Smooth muscle cell (in vitro differentiated cells): Measurements from ENCODE around the gene ENO1. TPM values are rescaled to one million over a fixed set of nuclear protein-coding genes. Genes with fewer than 3 reads are reported as not detected.

Experiments
- DNase-seq: peaks from one replicate; lab custom pipeline; 2025; ENCODE audit not compliant: unreplicated experiment; lab: John Stamatoyannopoulos, UW
- H2AFZ ChIP-seq: fragments of 200-600 bp; sonication (generic); 2 replicates; pipeline ENCODE4 v1.6.0; 2016; ENCODE audit warnings: antibody characterized with exemption, low read depth, mild to moderate bottlenecking
- H3F3A ChIP-seq: fragments of 200-600 bp; sonication (generic); 2 replicates; pipeline ENCODE4 v1.6.0; 2017; ENCODE audit warnings: antibody characterized with exemption, low read depth
- H3K27ac ChIP-seq: fragments of 200-600 bp; sonication (generic); 2 replicates; pipeline ENCODE4 v1.5.1; 2016; ENCODE audit warnings: low read depth, mild to moderate bottlenecking
- H3K27me3 ChIP-seq: fragments of 200-600 bp; sonication (generic); 2 replicates; pipeline ENCODE4 v1.6.1; 2016; ENCODE audit warnings: low read depth, mild to moderate bottlenecking
- H3K36me3 ChIP-seq: fragments of 200-600 bp; sonication (generic); 2 replicates; pipeline ENCODE4 v1.5.1; 2016; ENCODE audit warnings: low read depth
- H3K4me1 ChIP-seq: fragments of 200-600 bp; sonication (generic); 2 replicates; pipeline ENCODE4 v1.5.1; 2016; ENCODE audit warnings: low read depth
- H3K4me2 ChIP-seq: fragments of 200-600 bp; sonication (generic); 2 replicates; pipeline ENCODE4 v1.6.0; 2016; ENCODE audit warnings: mild to moderate bottlenecking
- H3K4me3 ChIP-seq: fragments of 200-600 bp; sonication (generic); 2 replicates; pipeline ENCODE4 v1.5.1; 2016; ENCODE audit warnings: mild to moderate bottlenecking
- H3K79me2 ChIP-seq: fragments of 200-600 bp; sonication (generic); 2 replicates; pipeline ENCODE4 v1.6.0; 2016; ENCODE audit warnings: low read depth, mild to moderate bottlenecking
- H3K9ac ChIP-seq: fragments of 200-600 bp; sonication (generic); 2 replicates; pipeline ENCODE4 v1.6.0; 2016; ENCODE audit warnings: low read depth
- H3K9me3 ChIP-seq: fragments of 200-600 bp; sonication (generic); replicated peaks from 2 replicates; pipeline ENCODE4 v1.5.1; 2016; ENCODE audit warnings: low read depth
- H4K20me1 ChIP-seq: fragments of 200-600 bp; sonication (generic); 2 replicates; pipeline ENCODE4 v1.6.0; 2016; ENCODE audit warnings: low read depth
- CTCF ChIP-seq: fragments of 200-600 bp; sonication (generic); IDR thresholded peaks from 2 replicates; pipeline ENCODE4 v1.5.1; 2017; ENCODE audit warnings: borderline replicate concordance, mild to moderate bottlenecking, antibody characterized with exemption; ENCODE audit not compliant: insufficient read depth, poor library complexity, severe bottlenecking
- WGBS: methylation state at CpG from one replicate; pipeline ENCODE4 v1.1.7; 2016; ENCODE audit warnings: low lambda C conversion rate; 5-methylcytosine and 5-hydroxymethylcytosine counted together
- polyA plus RNA-seq: library from polyadenylated mRNA; unstranded; fragments of >200 nt; fragmentation: Nextera tagmentation; extraction: Ambion mirVana; gene quantifications from 2 replicates; pipeline ENCODE4 v1.2.1, GENCODE V29; 2016
- total RNA-seq: library from RNA; depleted of rRNA; stranded (reverse); fragments of >200 nt; gene quantifications from 2 replicates; pipeline ENCODE4 v1.2.3, GENCODE V29; 2014

ENO1 gene
- total and polyA plus RNA-seq, 2 experiments from 2014 or later: 1,276 to 2,235 TPM

- no peak overlapping the region for H3K27ac ChIP-seq
- H3K27me3 ChIP-seq: no peaks in the 10 kb centered on the region
- peaks cover 3% of the 10 kb centered on the region for H3K36me3 ChIP-seq
- no peak overlapping the region for H3K9ac ChIP-seq
- no peaks in the 10 kb centered on the region for H3K9me3 ChIP-seq
- no peaks in the 10 kb centered on the region for H3K79me2 ChIP-seq
- H2AFZ ChIP-seq: no peak overlapping the region
- no peak overlapping the region for H3K4me2 ChIP-seq
- DNase-seq: no peak
- WGBS: 95% methylated on average over 14 of the region's 14 CpGs
- peaks cover 8% of the 10 kb centered on the region for H3K4me1 ChIP-seq
- TF ChIP-seq CTCF: no peak
- peaks cover 37% of the 10 kb centered on the region for H3F3A ChIP-seq
- H3K4me3 ChIP-seq: no peak overlapping the region
- peaks cover 61% of the 10 kb centered on the region for H4K20me1 ChIP-seq
These were observed 21.6 kb downstream of the ENO1 start for GRCh38 chr1:8856689-8857412.

GRCh38 chr1:8854240-8854639 lies 24.2 kb downstream of the ENO1 start:
- no peak for DNase-seq
- WGBS: 90% methylated on average over 7 of the region's 7 CpGs
- H3K4me2 ChIP-seq: no peak overlapping the region

GRCh38 chr1:8851060-8851459 lies 27.4 kb downstream of the ENO1 start:
- Histone ChIP-seq H3F3A (no peaks in the 10 kb centered on the region), H2AFZ (no peak overlapping the region), H3K9ac (no peak overlapping the region), H3K4me3 (no peak overlapping the region), H3K27ac (no peak overlapping the region), H3K4me1 (no peaks in the 10 kb centered on the region), H3K79me2 (no peaks in the 10 kb centered on the region), H3K4me2 (no peak overlapping the region), H3K27me3 (no peaks in the 10 kb centered on the region), H3K36me3 (no peaks in the 10 kb centered on the region), H3K9me3 (no peaks in the 10 kb centered on the region), H4K20me1 (peaks cover 3% of the 10 kb centered on the region)
- TF ChIP-seq CTCF: no peak
- no peak for DNase-seq
- 100% methylated on average over 4 of the region's 5 CpGs for WGBS

More at GRCh38 chr1:8854240-8854639, 24.2 kb downstream of the ENO1 start:
- no peak overlapping the region for H3K9ac ChIP-seq
- no peaks in the 10 kb centered on the region for H3K9me3 ChIP-seq
- no peak for TF ChIP-seq CTCF
- no peak overlapping the region for H3K27ac ChIP-seq
- H3K79me2 ChIP-seq: no peaks in the 10 kb centered on the region
- peaks cover 35% of the 10 kb centered on the region for H4K20me1 ChIP-seq
- peaks cover 8% of the 10 kb centered on the region for H3K4me1 ChIP-seq
- no peak overlapping the region for H3K4me3 ChIP-seq
- H3K36me3 ChIP-seq: no peaks in the 10 kb centered on the region
- H3K27me3 ChIP-seq: no peaks in the 10 kb centered on the region
- H2AFZ ChIP-seq: no peak overlapping the region
- H3F3A ChIP-seq: peaks cover 19% of the 10 kb centered on the region
